Sigmoid colon (tissue), 4 donors: Measurements from ENCODE around the gene HTRA3.

ENCODE experiments used
- CTCF ChIP-seq, 4 experiments: fragments of 450-650 bp in 3 of 4; fragments of 200-600 bp in 1 of 4; IDR thresholded peaks; one replicate each; pipeline ENCODE4 v1.5.1; 2016 to 2019; ENCODE audit warnings: antibody characterized with exemption in 4 of 4, mild to moderate bottlenecking in 3 of 4, moderate library complexity in 2 of 4
- EP300 ChIP-seq, 4 donors: sonication (generic); formaldehyde crosslinking; IDR thresholded peaks; one replicate each; pipeline ENCODE4 v1.6.1; 2017; ENCODE audit warnings: antibody characterized with exemption in 4 of 4
- POLR2A ChIP-seq, 2 donors: fragments of 450-650 bp; IDR thresholded peaks; one replicate each; pipeline ENCODE4 v1.6.1; 2016; ENCODE audit warnings: antibody characterized with exemption in 2 of 2, mild to moderate bottlenecking in 2 of 2, moderate library complexity in 2 of 2

GRCh38 chr4:8303485-8304281 is 34.1 kb downstream of the HTRA3 start:
- TF ChIP-seq CTCF (IDR thresholded peaks at IDR 0.05) (no peak), EP300 (IDR thresholded peaks at IDR 0.05) (no peak), POLR2A (IDR thresholded peaks at IDR 0.05) (no peak)
